NCI-H2227 (cell line): ENCODE results near the gene FLOT2.

Experiments used
- DNase-seq: peaks from one replicate; lab custom pipeline; 2025; ENCODE audit not compliant: unreplicated experiment; lab: John Stamatoyannopoulos, UW

The FLOT2 gene

GRCh38 chr17:28875848-28876550 lies 21.5 kb downstream of the FLOT2 start:
- no peak for DNase-seq

DNA sequence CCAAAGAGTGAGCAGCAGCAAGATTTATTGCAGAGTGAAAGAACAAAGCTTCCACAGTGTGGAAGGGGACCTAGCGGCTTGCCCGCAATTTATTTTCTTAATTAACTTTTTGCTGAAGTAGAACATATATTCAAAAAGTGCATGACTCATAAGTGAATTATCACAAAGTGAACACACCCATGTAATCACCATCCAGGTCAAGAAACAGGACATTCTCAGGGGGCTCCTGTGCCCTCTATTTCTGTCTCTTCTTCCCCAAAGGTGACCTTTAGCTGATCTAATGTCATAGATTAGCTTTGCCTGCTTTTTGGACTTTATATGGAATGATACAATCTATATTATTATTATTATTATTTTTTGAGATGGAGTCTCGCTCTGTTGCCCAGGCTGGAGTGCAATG lies 22.8 kb downstream of the FLOT2 start:
- DNase-seq: no peak

DNA sequence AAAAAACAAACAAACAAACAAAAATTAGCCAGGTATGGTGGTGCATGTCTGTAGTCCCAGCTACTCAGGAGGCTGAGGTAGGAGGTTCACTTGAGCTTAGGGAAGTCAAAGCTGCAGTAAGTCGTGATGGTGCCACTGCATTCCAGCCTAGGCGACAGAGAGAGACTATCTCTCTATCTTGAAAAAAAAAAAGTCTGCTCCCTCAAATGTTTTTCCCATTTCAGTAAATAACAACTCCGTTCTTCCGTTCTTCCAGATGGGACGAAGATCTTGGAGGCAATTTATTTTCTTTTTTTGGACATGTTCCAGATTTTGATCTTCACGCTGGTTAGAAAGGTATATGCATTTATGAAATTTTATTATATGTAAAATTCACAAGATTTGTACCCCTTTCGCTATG lies 23.7 kb downstream of the FLOT2 start:
- no peak for DNase-seq

DNA sequence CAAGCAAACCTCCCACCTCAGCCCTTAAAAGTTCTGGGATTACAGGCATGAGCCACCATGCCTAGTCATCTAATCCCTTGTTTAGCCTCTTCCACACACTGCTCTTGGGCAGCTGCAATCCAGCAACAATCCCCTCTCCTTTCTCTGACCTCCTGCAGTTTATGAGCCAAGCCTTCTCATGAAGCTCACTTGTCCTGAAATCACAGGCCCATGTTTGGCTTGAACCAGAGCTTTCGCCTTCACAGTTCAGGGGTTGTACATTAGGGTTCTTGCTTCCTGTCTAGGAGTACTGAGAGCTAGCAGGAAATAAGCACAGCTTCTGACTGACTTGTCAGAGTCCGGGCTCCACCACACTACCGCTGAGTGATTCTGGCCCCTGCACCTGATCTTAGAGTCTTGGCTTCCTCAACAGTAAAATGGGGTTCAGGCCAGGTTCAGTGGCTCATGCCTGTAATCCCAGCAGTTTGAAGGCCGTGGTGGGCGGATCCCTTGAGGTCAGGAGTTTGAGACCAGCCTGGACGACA lies 26.4 kb downstream of the FLOT2 start:
- no peak for DNase-seq

DNA sequence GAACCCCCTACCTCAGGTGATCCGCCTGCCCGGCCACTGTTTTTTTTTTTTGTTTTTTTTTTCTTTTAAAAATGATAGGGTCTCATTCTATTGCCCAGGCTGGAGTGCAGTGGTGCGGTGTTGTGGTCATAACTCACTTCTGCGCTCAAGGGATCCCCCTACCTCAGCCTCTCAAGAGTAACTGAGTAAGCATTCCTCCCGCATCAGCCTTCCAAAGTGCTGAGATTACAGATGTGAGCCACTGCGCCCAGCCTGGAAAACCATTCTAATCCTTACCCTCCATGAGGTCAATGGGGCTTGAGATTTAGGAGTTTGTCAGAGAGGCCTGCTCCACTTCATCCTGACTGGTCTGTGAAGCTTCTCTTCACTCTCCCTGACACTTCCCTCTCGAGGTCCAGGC lies 30.3 kb downstream of the FLOT2 start:
- DNase-seq: no peak

DNA sequence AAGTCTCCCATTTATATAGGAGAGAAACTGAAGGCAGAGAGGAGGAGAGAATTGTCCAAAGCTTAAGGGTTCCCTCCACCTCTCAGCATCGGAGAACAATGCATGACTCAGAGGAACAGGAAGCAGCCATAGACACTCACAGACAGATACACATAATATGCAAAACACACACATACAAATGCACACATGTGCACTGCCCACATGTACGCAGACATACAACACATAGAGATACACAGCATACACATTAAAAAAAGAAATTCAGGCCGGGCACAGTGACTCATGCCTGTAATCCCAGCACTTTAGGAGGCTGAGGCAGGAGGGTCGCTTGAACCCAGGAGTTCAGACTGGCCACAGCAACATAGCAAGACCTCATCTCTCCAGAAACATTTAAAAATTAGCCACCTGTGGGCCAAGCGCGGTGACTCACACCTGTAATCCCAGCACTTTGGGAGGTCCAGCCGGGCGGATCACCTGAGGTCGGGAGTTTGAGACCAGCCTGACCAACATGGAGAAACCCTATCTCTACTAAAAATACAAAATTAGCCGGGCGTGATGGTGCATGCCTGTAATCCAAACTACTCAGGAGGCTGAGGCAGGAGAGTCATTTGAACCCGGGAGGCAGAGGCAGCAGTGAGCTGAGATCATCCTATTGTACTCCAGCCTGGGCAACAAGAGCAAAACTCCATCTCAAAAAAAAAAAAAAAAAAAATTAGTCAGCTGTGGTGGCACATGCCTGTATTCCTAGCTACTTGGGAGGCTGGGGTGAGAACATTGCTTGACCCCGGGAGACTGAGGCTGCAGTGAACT lies 31.4 kb downstream of the FLOT2 start:
- no peak for DNase-seq

DNA sequence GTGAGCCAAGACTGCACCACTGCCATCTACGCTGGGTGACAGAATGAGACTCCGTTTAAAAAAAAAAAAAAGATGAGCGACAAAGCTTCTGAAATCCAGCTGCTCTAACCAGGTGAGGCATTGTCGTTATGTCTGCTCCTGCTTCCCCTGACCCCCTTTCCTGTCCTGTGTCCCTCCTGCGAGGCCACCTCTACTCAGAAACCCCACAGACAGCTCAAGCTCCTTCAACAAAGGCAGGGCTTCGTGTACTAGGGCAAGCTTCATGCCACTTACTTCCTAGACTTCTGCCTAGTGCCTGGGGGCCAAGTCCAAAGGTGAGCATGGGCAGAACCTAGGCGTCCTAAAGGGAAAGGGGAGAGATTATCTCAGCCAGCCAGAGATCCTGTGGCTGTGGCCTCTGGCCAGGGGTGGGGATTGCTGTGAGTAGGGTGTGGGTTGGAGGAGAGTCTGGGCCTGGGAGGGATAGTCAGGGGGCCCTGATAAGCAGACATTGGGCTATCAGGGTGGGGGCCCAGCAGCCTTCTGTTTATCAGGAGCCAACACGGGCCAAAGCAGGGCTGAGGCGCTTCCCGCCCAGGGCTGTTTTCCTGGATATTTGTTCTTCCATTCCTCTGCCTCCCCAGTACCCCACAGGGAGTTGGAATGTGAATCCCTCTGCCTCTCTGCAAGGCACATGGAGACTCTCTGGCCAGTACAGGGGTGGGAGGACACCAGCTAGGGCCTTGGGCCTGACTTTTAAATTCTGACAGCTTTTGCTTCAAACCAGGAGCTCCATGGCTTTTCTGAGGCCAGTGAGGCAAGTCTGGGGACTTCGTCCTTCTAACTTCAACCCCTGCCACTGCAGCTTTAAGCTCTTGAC lies 32.3 kb downstream of the FLOT2 start:
- no peak for DNase-seq

- DNase-seq: no peak
These were observed 33.6 kb downstream of the FLOT2 start for GRCh38 chr17:28863953-28864352.

- no peak for DNase-seq
These were observed 35.0 kb downstream of the FLOT2 start for GRCh38 chr17:28862561-28862960.

GRCh38 chr17:28861393-28862203 lies 35.9 kb downstream of the FLOT2 start:
- DNase-seq: no peak

DNA sequence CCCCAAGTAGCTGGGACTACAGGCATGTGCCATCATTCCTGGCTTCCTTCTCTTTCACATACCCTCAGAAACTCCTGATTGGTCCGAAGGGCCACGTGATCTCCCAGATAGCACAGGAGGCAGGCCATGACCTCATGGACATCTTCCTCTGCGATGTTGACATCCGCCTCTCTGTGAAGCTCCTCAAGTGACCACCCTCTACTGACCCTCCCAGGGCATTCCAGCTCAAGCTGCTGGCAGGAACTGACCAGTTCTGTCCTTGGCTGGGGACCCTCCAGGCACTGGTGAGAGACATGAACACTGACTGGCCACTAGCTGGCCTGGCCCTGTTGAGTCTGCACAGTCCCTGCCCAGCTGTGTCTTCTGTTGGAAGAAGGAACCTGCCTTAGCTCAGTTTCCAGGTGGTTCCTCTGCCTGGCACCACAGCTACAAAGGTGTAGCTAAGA lies 37.1 kb downstream of the FLOT2 start:
- no peak for DNase-seq

- DNase-seq: no peak
These were observed 38.7 kb downstream of the FLOT2 start for GRCh38 chr17:28858801-28859355.

DNA sequence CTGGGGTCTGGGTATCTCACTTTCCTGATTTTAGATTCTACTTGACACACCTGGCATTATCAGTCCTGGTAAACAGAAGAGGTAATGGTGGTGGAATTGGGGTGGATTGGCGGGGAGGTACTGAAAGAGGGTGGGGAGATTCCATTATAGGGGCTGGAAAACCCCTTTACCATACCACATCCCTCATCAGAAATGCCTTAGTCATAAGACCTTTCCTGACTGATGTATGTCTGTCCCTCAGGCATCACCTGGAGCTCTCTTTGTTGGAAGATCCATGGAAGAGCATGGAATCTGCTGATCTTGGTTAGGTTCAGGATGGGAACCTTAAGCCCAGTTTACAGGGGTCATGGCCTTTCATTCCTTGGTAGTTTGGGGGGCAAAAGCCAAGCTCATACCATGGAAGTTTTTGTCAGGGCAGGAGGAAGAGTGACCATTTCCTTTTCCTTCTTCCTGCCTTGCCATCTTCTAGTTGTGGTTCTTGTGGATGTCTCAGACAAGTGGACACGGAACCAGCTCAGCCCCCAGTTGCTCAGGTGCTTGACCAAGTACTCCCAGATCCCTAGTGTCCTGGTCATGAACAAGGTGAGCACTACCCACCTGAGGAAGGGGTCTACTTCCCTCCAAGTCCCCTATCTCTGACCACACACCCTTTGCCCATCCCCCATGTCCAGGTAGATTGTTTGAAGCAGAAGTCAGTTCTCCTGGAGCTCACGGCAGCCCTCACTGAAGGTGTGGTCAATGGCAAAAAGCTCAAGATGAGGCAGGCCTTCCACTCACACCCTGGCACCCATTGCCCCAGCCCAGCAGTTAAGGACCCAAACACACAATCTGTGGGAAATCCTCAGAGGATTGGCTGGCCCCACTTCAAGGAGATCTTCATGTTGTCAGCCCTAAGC lies 39.4 kb downstream of the FLOT2 start:
- DNase-seq: no peak

- DNase-seq: no peak
These were observed 41.4 kb downstream of the FLOT2 start for GRCh38 chr17:28856028-28856574.

DNA sequence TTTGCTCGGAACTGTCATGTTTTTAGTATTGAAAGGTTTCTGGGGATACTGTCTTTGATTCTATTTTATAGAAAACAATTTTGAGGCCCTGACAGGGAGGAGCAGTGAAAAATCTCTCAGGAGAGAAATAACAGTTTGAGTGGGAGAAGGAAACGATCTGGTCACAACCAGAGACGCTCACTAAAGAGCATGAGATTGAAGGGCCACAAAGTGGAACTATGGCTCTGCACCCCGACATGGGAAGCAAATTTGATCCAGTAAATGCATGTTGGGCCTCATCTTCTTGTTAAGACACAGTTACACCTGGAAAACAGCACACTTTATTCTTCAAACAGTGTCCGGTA lies 42.2 kb downstream of the FLOT2 start:
- no peak for DNase-seq

DNA sequence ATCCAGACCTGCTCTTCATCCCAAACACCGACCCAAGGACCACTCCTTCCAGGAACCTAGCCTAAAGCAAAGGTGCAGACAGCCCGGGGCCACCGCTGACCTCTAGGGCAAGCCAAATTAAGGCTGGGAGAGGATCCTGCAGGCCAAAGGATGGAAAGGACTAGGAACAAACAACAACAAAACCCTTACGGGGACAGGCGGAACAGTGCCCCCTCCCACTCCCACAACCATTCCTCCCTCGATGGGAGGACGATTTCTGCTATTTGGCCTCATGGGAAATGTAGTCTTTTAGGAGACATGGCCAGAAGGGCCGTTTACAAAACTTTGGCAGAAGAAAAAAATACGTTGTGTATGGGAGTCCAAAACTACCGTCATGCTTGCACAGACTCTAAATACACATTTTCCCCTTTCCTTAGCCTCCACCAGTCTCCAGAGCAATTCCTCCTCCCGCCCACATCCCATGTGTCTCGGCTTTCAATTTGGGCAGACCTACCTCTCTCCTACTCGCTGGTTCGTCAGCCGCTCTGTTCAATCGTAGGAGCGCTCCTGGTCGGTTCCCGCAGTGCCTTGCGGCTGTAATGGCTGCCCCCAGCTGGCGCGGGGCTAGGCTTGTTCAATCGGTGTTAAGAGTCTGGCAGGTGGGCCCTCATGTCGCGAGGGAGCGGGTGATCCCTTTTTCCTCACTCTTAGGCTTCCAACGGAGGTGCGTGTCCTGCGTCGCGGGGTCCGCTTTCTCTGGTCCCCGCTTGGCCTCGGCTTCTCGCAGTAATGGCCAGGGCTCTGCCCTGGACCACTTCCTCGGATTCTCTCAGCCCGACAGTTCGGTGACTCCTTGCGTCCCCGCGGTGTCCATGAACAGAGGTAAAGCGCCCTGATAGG lies 42.8 kb downstream of the FLOT2 start, which contains the start of gene ERAL1:
ERAL1 (plus strand) TSS at position 560 of the 879 bp plus-strand sequence; CDS start at position 579, 19 bp downstream.
- DNase-seq: peak; percentile 84

DNA sequence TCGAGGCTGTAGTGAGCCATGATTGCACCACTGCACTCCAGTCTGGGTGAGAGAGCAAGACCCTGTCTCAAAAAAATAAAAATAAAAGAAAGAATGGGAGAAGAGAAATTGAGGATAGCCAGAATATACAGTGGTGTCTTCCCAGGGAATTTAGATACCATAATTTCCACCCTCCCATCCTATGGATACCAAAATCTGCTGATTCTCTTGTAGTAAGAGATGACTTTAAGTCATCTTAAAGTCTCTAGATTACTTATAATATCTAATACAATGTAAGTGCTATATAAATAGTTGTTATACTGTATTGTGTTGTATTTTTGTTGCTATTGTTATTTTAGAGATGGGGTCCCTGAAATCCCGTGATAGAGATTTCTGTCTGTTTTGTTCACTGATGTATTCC lies 44.2 kb downstream of the FLOT2 start:
- no peak for DNase-seq

DNA sequence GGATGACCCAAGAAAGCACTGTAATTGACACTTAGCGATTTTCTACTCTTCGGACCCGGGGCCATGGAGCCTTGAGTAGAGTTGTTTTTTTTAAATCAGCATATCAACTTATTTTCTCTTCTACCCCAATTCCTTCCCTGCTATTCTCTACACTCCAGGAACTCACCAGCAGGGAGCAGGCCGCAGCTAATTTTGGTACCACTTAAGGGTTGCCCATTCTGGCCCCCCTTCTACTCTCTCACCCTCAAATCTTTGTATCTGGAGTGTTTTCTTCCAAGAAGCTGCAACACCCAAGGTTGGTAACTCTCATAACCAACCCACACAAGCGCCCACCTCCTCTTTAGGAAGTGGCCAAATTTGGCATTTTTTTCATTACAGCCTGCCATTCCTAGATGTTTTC lies 48.3 kb downstream of the FLOT2 start:
- no peak for DNase-seq
